Measurements from ENCODE around the gene RAB33A.

- TF ChIP-seq, protein P1, sequence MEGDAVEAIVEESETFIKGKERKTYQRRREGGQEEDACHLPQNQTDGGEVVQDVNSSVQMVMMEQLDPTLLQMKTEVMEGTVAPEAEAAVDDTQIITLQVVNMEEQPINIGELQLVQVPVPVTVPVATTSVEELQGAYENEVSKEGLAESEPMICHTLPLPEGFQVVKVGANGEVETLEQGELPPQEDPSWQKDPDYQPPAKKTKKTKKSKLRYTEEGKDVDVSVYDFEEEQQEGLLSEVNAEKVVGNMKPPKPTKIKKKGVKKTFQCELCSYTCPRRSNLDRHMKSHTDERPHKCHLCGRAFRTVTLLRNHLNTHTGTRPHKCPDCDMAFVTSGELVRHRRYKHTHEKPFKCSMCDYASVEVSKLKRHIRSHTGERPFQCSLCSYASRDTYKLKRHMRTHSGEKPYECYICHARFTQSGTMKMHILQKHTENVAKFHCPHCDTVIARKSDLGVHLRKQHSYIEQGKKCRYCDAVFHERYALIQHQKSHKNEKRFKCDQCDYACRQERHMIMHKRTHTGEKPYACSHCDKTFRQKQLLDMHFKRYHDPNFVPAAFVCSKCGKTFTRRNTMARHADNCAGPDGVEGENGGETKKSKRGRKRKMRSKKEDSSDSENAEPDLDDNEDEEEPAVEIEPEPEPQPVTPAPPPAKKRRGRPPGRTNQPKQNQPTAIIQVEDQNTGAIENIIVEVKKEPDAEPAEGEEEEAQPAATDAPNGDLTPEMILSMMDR (IDR thresholded peaks at IDR 0.05): no peak
- TF ChIP-seq EP300 (IDR thresholded peaks at IDR 0.05) (no peak), POLR2A (IDR thresholded peaks at IDR 0.05) (no peak)
These were observed 4.6 kb downstream of the RAB33A start for GRCh38 chrX:130176354-130176776.
